GM13977 (cell line): ENCODE results near the gene STK24.

Experiments used
- DNase-seq: peaks from one replicate; pipeline ENCODE4 v3.0.0; 2012; ENCODE audit warnings: low spot score
- in situ Hi-C: fragments of 300-500 bp; cut with MboI; formaldehyde crosslinking; loops from one replicate; pipeline ENCODE4 v1.12.0; 2022; ENCODE audit warnings: low sequenced_read_pairs, low pct_unique_long_range_greater_than_20kb, mixed read lengths, inconsistent platforms; ENCODE audit not compliant: unreplicated experiment
- TF ChIP-seq, protein P1 (sequence below): IDR thresholded peaks from 2 replicates; pipeline ENCODE4 v1.5.1; 2012; ENCODE audit warnings: mild to moderate bottlenecking, control low read depth; ENCODE audit not compliant: insufficient read depth; ENCODE audit errors: extremely low read depth, missing control alignments

STK24 gene

GRCh38 chr13:98503175-98504028, 73.5 kb downstream of the STK24 start:
- TF ChIP-seq, protein P1, sequence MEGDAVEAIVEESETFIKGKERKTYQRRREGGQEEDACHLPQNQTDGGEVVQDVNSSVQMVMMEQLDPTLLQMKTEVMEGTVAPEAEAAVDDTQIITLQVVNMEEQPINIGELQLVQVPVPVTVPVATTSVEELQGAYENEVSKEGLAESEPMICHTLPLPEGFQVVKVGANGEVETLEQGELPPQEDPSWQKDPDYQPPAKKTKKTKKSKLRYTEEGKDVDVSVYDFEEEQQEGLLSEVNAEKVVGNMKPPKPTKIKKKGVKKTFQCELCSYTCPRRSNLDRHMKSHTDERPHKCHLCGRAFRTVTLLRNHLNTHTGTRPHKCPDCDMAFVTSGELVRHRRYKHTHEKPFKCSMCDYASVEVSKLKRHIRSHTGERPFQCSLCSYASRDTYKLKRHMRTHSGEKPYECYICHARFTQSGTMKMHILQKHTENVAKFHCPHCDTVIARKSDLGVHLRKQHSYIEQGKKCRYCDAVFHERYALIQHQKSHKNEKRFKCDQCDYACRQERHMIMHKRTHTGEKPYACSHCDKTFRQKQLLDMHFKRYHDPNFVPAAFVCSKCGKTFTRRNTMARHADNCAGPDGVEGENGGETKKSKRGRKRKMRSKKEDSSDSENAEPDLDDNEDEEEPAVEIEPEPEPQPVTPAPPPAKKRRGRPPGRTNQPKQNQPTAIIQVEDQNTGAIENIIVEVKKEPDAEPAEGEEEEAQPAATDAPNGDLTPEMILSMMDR, result no peak
- in situ Hi-C loops, result no loop called here
- no peak for DNase-seq

GRCh38 chr13:98500963-98501421, 75.9 kb downstream of the STK24 start:
- DNase-seq, result peak; percentile 66
- in situ Hi-C loops, result no loop called here
- TF ChIP-seq, protein P1, result no peak

DNA sequence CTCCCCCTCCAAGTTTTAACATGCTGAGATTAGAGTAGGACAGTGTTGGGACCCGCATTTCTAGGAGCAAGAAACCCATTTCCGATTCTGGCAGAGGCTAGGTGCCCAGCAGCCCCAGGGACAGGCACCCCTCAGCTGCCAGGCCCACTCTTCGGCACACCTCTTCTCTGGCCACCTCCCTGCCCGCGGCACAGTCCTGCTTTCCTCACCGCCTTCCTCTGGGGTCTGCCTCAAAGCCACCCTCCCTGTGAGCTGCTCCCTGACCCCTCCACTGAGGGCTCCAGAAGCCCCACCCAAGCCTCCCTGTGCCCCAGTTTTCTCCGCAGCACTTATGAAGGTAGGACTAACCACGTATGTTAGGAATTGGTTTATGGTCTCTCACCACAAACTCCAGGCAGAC, 79.9 kb downstream of the STK24 start:
- TF ChIP-seq, protein P1, result no peak
- in situ Hi-C loops, result no loop called here
- no peak for DNase-seq

GRCh38 chr13:98496479-98496791, 80.5 kb downstream of the STK24 start:
- TF ChIP-seq, protein P1, result no peak
- no peak for DNase-seq
- in situ Hi-C loops, result no loop called here

DNA sequence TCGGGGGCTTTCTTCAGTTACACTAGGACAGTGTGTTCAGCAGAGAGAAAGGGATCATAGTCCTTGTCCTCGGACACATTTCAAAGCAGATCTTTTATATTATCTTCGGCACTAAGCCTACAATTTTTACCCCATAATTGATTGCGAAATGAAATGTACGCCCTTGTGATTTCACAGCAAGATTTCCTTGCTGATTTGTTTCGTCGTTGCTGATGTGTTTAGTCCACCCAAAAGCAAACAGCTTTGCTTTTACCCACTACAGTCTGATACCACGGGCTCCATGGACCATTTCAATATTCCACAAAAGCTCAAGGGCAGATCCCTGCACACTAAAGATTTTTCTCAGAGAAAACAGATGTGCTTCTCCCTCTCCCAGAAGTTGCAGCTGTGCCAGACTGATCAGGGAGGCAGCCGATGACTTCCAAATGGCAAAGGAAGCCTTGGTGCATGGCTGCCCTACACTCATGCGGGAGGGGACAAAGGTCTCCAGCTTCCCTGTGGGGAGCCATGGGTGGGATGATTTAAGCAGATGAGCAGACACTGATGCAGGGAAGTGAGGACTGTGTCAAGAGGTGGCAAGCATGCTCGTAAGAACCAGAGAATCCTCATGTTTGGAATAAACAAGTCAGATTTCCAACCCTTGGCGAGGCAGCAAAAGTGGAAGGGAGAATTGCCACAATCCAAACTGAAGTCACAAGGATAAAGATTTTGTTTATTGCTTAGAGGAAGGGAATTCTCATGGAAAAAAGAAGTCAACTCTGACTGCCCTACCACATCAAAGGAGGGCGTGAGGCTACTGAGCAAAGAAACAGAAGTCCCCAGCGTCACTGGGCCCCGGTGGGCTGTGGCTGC, 81.1 kb downstream of the STK24 start:
- DNase-seq, result no peak
- in situ Hi-C loops, result no loop called here
- TF ChIP-seq, protein P1, result no peak

GRCh38 chr13:98494769-98495168, 82.1 kb downstream of the STK24 start:
- no peak for DNase-seq
- in situ Hi-C loops, result no loop called here
- TF ChIP-seq, protein P1, result no peak
